ENCODE results near the gene TBCEL. TPM values are rescaled to one million over a fixed set of nuclear protein-coding genes. Genes with fewer than 3 reads are reported as not detected.

Gene TBCEL
- total and polyA plus RNA-seq, 3 donors from 2014 or later = 38.2 to 42.9 (median 42.7) TPM

- H3K9me3 ChIP-seq = no peaks in the 10 kb centered on the region
- H3K27me3 ChIP-seq = no peaks in the 10 kb centered on the region
- intact Hi-C loops (cut with DNase I; ENCODE audit: low total_unique reads) = no loop called here
- no peaks in the 10 kb centered on the region for H3K4me1 ChIP-seq
- WGBS, 2 donors = 87 to 100% methylated on average over 1 of the region's 1 CpG
- no peak for TF ChIP-seq POLR2A (IDR thresholded peaks at IDR 0.05)
- TF ChIP-seq CTCF (IDR thresholded peaks at IDR 0.05) = no peak
- no peak overlapping the region for H3K4me3 ChIP-seq
- H3K27ac ChIP-seq = no peak overlapping the region
- H3K36me3 ChIP-seq (ENCODE audit: low read depth, missing control alignments) = no peaks in the 10 kb centered on the region
- DNase-seq = no peak
These were observed 58.8 kb downstream of the TBCEL start for GRCh38 chr11:121082670-121083069.

- H3K27ac ChIP-seq = no peak overlapping the region
- H3K4me1 ChIP-seq = no peaks in the 10 kb centered on the region
- H3K36me3 ChIP-seq (ENCODE audit: low read depth, missing control alignments) = no peaks in the 10 kb centered on the region
- H3K9me3 ChIP-seq = no peaks in the 10 kb centered on the region
- H3K4me3 ChIP-seq = no peak overlapping the region
- no peak for DNase-seq
- intact Hi-C loops (cut with DNase I; ENCODE audit: low total_unique reads) = no loop called here
- no peaks in the 10 kb centered on the region for H3K27me3 ChIP-seq
- 89 to 92% methylated on average over 4 of the region's 4 CpGs for WGBS, 2 donors
- TF ChIP-seq CTCF (IDR thresholded peaks at IDR 0.05) = no peak
- TF ChIP-seq POLR2A (IDR thresholded peaks at IDR 0.05) = no peak
These were observed 63.0 kb downstream of the TBCEL start for GRCh38 chr11:121086866-121087265.

- Histone ChIP-seq H3K4me3 (no peak overlapping the region), H3K36me3 (ENCODE audit: low read depth, missing control alignments) (no peaks in the 10 kb centered on the region), H3K4me1 (no peaks in the 10 kb centered on the region), H3K27me3 (no peaks in the 10 kb centered on the region), H3K9me3 (no peaks in the 10 kb centered on the region), H3K27ac (no peak overlapping the region)
- DNase-seq = no peak
- TF ChIP-seq CTCF (IDR thresholded peaks at IDR 0.05) (no peak), POLR2A (IDR thresholded peaks at IDR 0.05) (no peak)
- intact Hi-C loops (cut with DNase I; ENCODE audit: low total_unique reads) = no loop called here
- 93 to 98% methylated on average over 1 of the region's 1 CpG for WGBS, 2 donors
These were observed 65.7 kb downstream of the TBCEL start for GRCh38 chr11:121089566-121089965.

- no peak for DNase-seq
- H3K27me3 ChIP-seq = no peaks in the 10 kb centered on the region
- no peak overlapping the region for H3K4me3 ChIP-seq
- intact Hi-C loops (cut with DNase I; ENCODE audit: low total_unique reads) = no loop called here
- TF ChIP-seq POLR2A (IDR thresholded peaks at IDR 0.05) (no peak), CTCF (IDR thresholded peaks at IDR 0.05) (no peak)
- no peaks in the 10 kb centered on the region for H3K4me1 ChIP-seq
- H3K9me3 ChIP-seq = no peaks in the 10 kb centered on the region
- 96 to 97% methylated on average over 5 of the region's 5 CpGs for WGBS, 2 donors
- H3K36me3 ChIP-seq (ENCODE audit: low read depth, missing control alignments) = no peaks in the 10 kb centered on the region
- no peak overlapping the region for H3K27ac ChIP-seq
These were observed 66.3 kb downstream of the TBCEL start for GRCh38 chr11:121090145-121090721.

- DNase-seq = no peak
- H3K4me3 ChIP-seq = no peak overlapping the region
- H3K27ac ChIP-seq = no peak overlapping the region
- 67 to 87% methylated on average over 3 of the region's 3 CpGs for WGBS, 2 donors
- H3K9me3 ChIP-seq = no peaks in the 10 kb centered on the region
- H3K4me1 ChIP-seq = no peaks in the 10 kb centered on the region
- H3K27me3 ChIP-seq = no peaks in the 10 kb centered on the region
- TF ChIP-seq POLR2A (IDR thresholded peaks at IDR 0.05) (no peak), CTCF (IDR thresholded peaks at IDR 0.05) (no peak)
- H3K36me3 ChIP-seq (ENCODE audit: low read depth, missing control alignments) = no peaks in the 10 kb centered on the region
- intact Hi-C loops (cut with DNase I; ENCODE audit: low total_unique reads) = no loop called here
These were observed 67.7 kb downstream of the TBCEL start for GRCh38 chr11:121091492-121092152.
